HepG2 (cell line): ENCODE data around the gene ACSL4. TPM values are rescaled to one million over a fixed set of nuclear protein-coding genes. Genes with fewer than 3 reads are reported as not detected.

Source experiments
- DPF2 ChIP-seq: sonication (generic); formaldehyde crosslinking; IDR thresholded peaks from 2 replicates; pipeline ENCODE4 v1.4.0; 2020; ENCODE audit warnings: mild to moderate bottlenecking, low read depth, missing genetic modification reagents, borderline replicate concordance
- FOXK2 ChIP-seq: fragments of 450-650 bp; IDR thresholded peaks from 2 replicates; pipeline ENCODE4 v1.6.1; 2016
- GLI4 ChIP-seq: sonication (generic); formaldehyde crosslinking; IDR thresholded peaks from 2 replicates; pipeline ENCODE4 v1.5.1; 2020; ENCODE audit warnings: missing genetic modification reagents, mild to moderate bottlenecking, moderate library complexity, borderline replicate concordance
- HNF4A ChIP-seq: sonication (generic); formaldehyde crosslinking; IDR thresholded peaks from 2 replicates; pipeline ENCODE4 v1.4.0; 2020; ENCODE audit warnings: missing genetic modification reagents
- KDM5A ChIP-seq: fragments of 200-600 bp; sonication (generic); IDR thresholded peaks from 2 replicates; pipeline ENCODE4 v1.7.0; 2018; ENCODE audit warnings: antibody characterized with exemption, mild to moderate bottlenecking, low read length, borderline replicate concordance
- MIER3 ChIP-seq: IDR thresholded peaks from 2 replicates; pipeline ENCODE4 v1.6.1; 2016; ENCODE audit warnings: missing compliant biosample characterization, borderline replicate concordance
- PCBP1 ChIP-seq: fragments of 200-400 bp; formaldehyde crosslinking; IDR thresholded peaks from 2 replicates; pipeline ENCODE4 v1.6.1; 2017; ENCODE audit warnings: mild to moderate bottlenecking, low read depth, low read length, borderline replicate concordance
- PCBP2 ChIP-seq: fragments of 200-400 bp; formaldehyde crosslinking; optimal IDR thresholded peaks from 2 replicates; pipeline ENCODE3; 2018; ENCODE audit warnings: low read length, low read depth; ENCODE audit not compliant: poor library complexity, severe bottlenecking
- PITX1 ChIP-seq: sonication (generic); formaldehyde crosslinking; IDR thresholded peaks from 2 replicates; pipeline ENCODE4 v1.5.1; 2020; ENCODE audit warnings: mild to moderate bottlenecking, missing genetic modification reagents
- SCMH1 ChIP-seq: sonication (generic); formaldehyde crosslinking; IDR thresholded peaks from 2 replicates; pipeline ENCODE4 v1.9.0; 2021; ENCODE audit warnings: missing genetic modification reagents, mild to moderate bottlenecking, borderline replicate concordance
- SIN3B ChIP-seq: fragments of 150-350 bp; IDR thresholded peaks from 2 replicates; pipeline ENCODE4 v1.6.1; 2014; ENCODE audit warnings: low read length
- SP2 ChIP-seq: sonication (generic); formaldehyde crosslinking; IDR thresholded peaks from 2 replicates; pipeline ENCODE4 v1.5.1; 2020; ENCODE audit warnings: mild to moderate bottlenecking, missing genetic modification reagents
- SYNCRIP ChIP-seq: fragments of 200-400 bp; formaldehyde crosslinking; IDR thresholded peaks from 2 replicates; pipeline ENCODE4 v1.6.1; 2018; ENCODE audit warnings: mild to moderate bottlenecking, low read depth, low read length; ENCODE audit not compliant: insufficient read depth
- ZKSCAN1 ChIP-seq: fragments of 150-350 bp; IDR thresholded peaks from 2 replicates; pipeline ENCODE4 v1.6.1; 2014; ENCODE audit warnings: low read length
- ZNF143 ChIP-seq: sonication (generic); formaldehyde crosslinking; IDR thresholded peaks from 2 replicates; pipeline ENCODE4 v1.4.0; 2020; ENCODE audit warnings: missing genetic modification reagents
- ZNF180 ChIP-seq: sonication (generic); formaldehyde crosslinking; IDR thresholded peaks from 2 replicates; pipeline ENCODE4 v1.4.0; 2020; ENCODE audit warnings: low read depth, missing genetic modification reagents, borderline replicate concordance
- ZNF234 ChIP-seq: sonication (generic); formaldehyde crosslinking; conservative IDR thresholded peaks from 2 replicates; pipeline ENCODE4 v1.5.1; 2020; ENCODE audit warnings: mild to moderate bottlenecking, missing genetic modification reagents
- ZNF329 ChIP-seq: sonication (generic); formaldehyde crosslinking; IDR thresholded peaks from 2 replicates; pipeline ENCODE4 v1.9.0; 2021; ENCODE audit warnings: low read depth, mild to moderate bottlenecking, missing genetic modification reagents
- ZNF549 ChIP-seq: sonication (generic); formaldehyde crosslinking; IDR thresholded peaks from 2 replicates; pipeline ENCODE4 v1.5.0; 2020; ENCODE audit warnings: missing genetic modification reagents
- ZNF569 ChIP-seq: sonication (generic); formaldehyde crosslinking; IDR thresholded peaks from 2 replicates; pipeline ENCODE4 v1.5.0; 2020; ENCODE audit warnings: mild to moderate bottlenecking, missing genetic modification reagents, moderate library complexity, borderline replicate concordance
- ZNF609 ChIP-seq: sonication (generic); formaldehyde crosslinking; IDR thresholded peaks from 2 replicates; pipeline ENCODE4 v1.4.0; 2020; ENCODE audit warnings: mild to moderate bottlenecking, missing genetic modification reagents, borderline replicate concordance
- ZNF883 ChIP-seq: sonication (generic); formaldehyde crosslinking; IDR thresholded peaks from 2 replicates; pipeline ENCODE4 v1.5.1; 2020; ENCODE audit warnings: mild to moderate bottlenecking, missing genetic modification reagents; ENCODE audit errors: not compliant biosample characterization
- ZXDC ChIP-seq: sonication (generic); formaldehyde crosslinking; IDR thresholded peaks from 2 replicates; pipeline ENCODE4 v1.5.0; 2020; ENCODE audit warnings: mild to moderate bottlenecking, missing genetic modification reagents
- polyA plus RNA-seq, 8 experiments: library from polyadenylated mRNA; depleted of rRNA in 3 of 8; stranded (reverse) in 7 of 8; unstranded in 1 of 8; fragments of >200 nt; fragmentation: Illumina TruSeq in 4 of 8; extraction: Trizol in 4 of 8; gene quantifications; 2 replicates each; pipeline versions ENCODE4 v1.2.1 to v1.2.3, GENCODE V29; 2011 to 2016; ENCODE audit warnings: low read depth in 4 of 8, missing spikeins in 1 of 8, mixed read lengths in 1 of 8; ENCODE audit not compliant: insufficient read depth in 1 of 8
- total RNA-seq, 5 experiments: library from RNA; depleted of rRNA; stranded (reverse); fragments of >200 nt; fragmentation: Illumina TruSeq; extraction: Trizol; gene quantifications; 2 replicates each; pipeline ENCODE4 v1.2.3, GENCODE V29; 2016; ENCODE audit warnings: low read depth in 1 of 5
- TF ChIP-seq, protein P1 (sequence below): IDR thresholded peaks from 2 replicates; pipeline ENCODE4 v1.6.1; 2016; ENCODE audit warnings: low read depth, borderline replicate concordance

ACSL4 gene
- total and polyA plus RNA-seq, 2 of the 13 experiments (the other 11 are each of a cell fraction or from before 2014, with no cell fraction given), result 207 to 316 TPM

- no peak for TF ChIP-seq ZNF180 (CRISPR knock-in tag)
- no peak for TF ChIP-seq ZNF569
- no peak for TF ChIP-seq SCMH1
- TF ChIP-seq PCBP2, result no peak
- TF ChIP-seq SIN3B, result no peak
- no peak for TF ChIP-seq MIER3 (CRISPR knock-in tag)
- no peak for TF ChIP-seq ZNF329 (CRISPR knock-in tag)
- no peak for TF ChIP-seq PITX1
- no peak for TF ChIP-seq ZNF234 (CRISPR knock-in tag)
- no peak for TF ChIP-seq ZNF609 (CRISPR knock-in tag)
- TF ChIP-seq SYNCRIP, result no peak
- no peak for TF ChIP-seq SP2
- no peak for TF ChIP-seq KDM5A
- TF ChIP-seq HNF4A (CRISPR knock-in tag), result peak; percentile 58
- TF ChIP-seq ZKSCAN1, result no peak
- TF ChIP-seq ZNF883 (CRISPR knock-in tag), result no peak
- TF ChIP-seq ZNF143 (CRISPR knock-in tag), result no peak
- no peak for TF ChIP-seq FOXK2
- TF ChIP-seq ZNF549 (CRISPR knock-in tag), result peak; percentile 84; the same call in 1 of the 2 replicates
- TF ChIP-seq ZXDC (CRISPR knock-in tag), result no peak
- TF ChIP-seq, protein P1, sequence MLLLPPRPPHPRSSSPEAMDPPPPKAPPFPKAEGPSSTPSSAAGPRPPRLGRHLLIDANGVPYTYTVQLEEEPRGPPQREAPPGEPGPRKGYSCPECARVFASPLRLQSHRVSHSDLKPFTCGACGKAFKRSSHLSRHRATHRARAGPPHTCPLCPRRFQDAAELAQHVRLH (CRISPR knock-in tag), result no peak
- TF ChIP-seq DPF2, result no peak
- TF ChIP-seq GLI4 (CRISPR knock-in tag), result no peak
- TF ChIP-seq PCBP1, result no peak
These were observed 106.4 kb downstream of the ACSL4 start (continued) for GRCh38 chrX:109626637-109627036.
